H54 (cell line): ENCODE data around the gene ANKRD60.

Experiments used
- DNase-seq: peaks from one replicate; pipeline ENCODE4 v3.0.0; 2011; ENCODE audit warnings: low spot score, mixed read lengths; ENCODE audit not compliant: insufficient read length
- FAIRE-seq: peaks from 3 replicates; lab custom pipeline; 2011; peaks lifted over from hg19 to GRCh38; lab: Jason Lieb, UNC
- POLR2A ChIP-seq: IDR thresholded peaks from 2 replicates; pipeline ENCODE4 v1.6.1; 2011; ENCODE audit warnings: low read depth, mild to moderate bottlenecking, low read length

Gene ANKRD60

DNA sequence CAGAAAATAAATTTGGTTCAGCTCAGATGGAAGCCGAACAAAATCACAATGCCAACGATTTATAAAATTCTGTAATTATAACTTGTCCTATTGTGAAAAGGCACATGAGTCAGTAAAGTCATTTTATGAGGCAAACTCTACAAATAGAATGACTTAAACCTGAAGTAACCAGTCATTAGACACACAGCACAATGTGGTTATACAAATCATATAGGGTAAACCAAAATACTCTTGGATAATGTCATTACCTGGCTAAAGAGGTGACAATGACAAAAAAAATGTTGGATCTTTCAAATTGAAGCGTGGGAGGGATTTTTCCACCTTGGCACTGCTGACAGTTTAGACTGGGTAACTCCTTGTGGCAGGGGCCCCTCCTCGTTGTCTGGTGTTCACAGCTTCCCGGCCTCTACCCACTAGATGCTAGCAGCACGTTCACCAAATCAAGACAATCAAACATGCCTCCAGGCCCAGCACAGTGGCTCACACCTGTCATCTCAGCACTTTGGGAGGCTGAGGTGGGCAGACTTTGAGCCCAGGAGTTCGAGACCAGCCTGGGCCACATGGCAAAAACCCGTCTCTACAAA lies 5.0 kb downstream of the ANKRD60 start:
- TF ChIP-seq POLR2A = no peak
- DNase-seq (no peak), FAIRE-seq (no peak)

DNA sequence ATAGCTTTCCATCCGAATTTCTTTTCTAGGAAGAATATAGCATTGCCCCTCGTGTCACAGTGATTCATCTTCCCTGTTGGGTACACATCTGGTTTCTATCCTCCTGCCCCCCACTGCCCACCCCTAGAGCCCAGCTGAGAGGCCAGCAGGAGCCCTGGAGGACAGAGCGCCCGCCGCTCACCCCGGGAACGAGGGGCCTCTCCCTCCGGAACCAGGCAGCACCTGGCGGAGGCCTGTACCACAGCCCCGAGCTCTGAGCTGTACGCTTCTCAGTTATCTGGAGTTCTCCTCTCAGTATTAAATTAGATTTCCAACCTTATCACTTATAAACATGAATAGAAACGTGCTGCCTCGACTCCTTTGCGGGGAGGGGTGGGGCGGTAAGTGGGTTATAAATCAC lies 6.0 kb downstream of the ANKRD60 start:
- no peak for DNase-seq
- FAIRE-seq = no peak
- no peak for TF ChIP-seq POLR2A

DNA sequence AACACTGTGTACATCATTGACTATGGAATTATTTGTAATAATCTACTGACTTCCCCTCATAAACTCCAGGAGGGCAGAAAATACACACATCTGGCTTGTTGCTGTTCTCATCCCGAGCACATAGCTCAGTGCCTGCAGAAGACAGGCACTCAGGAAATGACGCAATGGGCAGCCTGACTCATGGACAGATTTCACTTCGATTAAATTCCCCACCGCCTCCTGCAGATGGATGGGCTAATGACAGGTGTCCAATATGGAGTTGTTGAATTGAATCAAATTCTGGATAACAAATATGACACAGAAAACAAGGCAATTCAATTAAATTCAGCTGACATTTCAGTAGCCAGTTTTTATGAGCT lies 9.1 kb downstream of the ANKRD60 start:
- DNase-seq = peak; percentile 53
- no peak for FAIRE-seq

DNA sequence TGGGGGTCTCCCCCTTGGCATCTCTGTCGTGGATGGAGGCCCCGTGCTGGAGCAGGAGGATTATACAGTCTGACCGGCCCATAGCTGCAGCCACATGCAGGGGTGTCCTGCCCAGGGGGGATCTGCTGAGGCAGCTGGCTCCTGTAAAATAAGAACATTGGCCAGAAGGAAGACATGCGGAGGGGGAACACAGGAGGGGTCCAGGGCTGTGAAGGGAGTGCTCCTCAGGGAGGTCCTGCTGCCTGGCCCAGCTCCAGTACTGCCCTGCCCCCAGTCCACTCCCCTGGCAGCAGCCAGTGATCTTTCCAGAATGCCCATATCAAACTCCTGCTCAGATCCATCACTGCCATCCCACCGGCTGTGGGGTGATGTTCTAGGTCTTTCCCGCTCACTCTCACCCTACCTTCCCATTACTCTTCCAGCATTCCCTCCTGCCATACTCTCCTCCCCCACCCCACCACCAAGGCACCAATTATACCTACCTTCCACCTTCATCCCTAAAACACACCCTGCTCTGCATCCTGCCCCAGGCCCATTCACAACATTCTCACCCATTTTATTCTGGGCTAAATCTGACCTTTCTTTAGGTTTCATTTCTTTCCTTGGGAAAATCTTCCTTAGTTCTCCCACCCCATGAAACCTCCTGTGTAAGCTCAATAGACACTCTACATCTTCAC lies 9.7 kb downstream of the ANKRD60 start:
- no peak for DNase-seq
- FAIRE-seq = no peak
- no peak for TF ChIP-seq POLR2A

More for the DNA sequence above, 9.1 kb downstream of the ANKRD60 start:
- no peak for TF ChIP-seq POLR2A

DNA sequence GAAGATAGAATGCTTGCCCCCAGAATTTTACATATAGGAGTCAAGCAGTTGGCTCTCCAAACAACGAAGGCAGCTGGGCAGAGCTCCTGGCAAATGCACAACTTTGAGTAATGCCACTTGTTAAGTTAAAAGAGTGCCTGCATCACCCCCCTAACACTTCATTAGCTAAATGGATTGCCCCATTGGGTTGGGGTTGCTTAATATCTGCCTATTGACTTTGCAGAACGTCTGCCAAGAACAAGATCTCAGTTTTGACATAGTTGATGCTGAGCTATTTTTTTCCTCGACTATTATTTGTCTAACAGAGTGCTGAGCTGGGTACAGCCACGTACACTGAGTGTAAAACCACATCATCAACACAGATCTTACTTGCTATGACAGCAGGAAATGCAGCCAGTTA lies 12.1 kb downstream of the ANKRD60 start:
- TF ChIP-seq POLR2A = no peak
- no peak for DNase-seq
- no peak for FAIRE-seq

DNA sequence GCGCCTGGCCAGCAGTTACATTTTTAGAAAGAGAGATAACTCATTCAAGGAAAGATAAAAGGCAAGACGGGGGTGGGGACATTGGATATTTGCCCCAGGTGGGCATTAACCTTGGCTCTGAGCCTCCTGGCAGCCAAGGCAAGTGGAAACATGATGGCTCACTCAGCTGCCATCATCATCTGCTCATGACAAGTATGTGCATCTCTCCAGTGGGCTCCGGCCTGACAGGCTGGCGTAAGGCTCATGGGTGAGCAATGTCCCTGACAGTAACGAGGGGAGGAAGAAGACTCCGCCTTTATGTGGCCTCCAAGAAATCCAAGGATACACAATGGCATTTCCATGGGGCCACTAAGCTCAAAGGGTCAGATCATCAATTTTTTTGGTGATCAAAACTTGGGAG lies 13.3 kb downstream of the ANKRD60 start:
- no peak for TF ChIP-seq POLR2A
- DNase-seq (no peak), FAIRE-seq (no peak)

DNA sequence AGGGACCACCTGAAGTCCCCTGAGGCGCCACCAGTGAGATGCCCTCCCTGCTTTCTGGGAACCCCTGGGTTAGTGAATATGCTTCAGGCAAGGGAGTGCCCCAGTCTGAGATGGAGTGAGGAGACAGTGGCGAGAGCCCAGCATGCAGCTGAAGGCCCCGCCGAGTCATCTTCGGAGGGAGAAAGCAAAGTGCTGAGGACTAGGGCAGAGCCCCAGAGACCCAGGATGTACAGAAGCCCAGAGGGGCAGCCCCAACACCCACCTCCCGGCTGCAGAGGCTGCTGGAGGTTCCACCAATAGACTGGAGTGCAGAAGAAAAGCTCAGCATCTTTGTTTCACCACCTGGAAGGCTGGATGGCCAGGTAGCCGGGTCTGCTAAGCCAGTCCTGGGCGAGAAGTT lies 14.1 kb downstream of the ANKRD60 start:
- no peak for DNase-seq
- TF ChIP-seq POLR2A = no peak

DNA sequence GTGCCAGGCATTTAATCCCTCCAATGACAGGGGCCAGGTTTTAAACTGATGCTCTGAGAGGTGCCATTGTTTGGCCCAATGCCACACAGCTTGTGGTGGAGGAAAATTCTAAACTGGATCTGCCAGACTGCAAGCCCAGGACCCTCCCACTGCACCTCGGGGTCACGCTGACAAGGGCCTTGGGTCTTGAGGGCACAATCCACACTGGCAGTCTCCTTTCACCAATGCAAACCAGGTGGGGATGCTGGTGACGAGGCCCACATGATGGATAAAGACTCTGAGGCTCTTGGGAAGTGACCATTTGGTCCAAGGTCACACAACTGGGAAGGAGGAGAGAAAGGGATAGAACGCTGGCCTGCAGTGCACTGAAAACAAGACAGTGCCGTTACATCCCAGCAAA lies 14.7 kb downstream of the ANKRD60 start:
- FAIRE-seq = no peak
- TF ChIP-seq POLR2A = no peak
- DNase-seq = no peak

More for the DNA sequence above, 14.1 kb downstream of the ANKRD60 start:
- FAIRE-seq = no peak

DNA sequence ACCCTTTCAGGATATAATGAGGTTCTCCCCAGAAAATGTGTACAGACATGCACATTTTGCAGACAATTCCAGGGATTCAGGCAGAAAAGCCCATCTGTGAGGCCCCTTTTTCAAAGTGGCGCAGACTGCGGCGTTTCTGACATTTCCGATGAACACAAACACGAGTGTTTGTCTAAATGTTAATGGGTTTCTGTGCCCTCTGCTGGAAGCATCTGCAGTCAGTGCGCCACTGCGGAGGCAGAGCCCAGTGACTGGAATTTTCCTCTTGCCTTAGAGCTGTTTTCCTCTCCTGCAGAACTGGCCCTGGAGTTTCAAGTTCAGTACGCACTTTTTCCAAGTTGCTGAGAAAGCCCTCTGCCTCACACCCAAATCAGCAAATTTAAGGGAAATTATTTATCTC lies 15.3 kb downstream of the ANKRD60 start:
- no peak for DNase-seq
- FAIRE-seq = no peak
- TF ChIP-seq POLR2A = no peak

DNA sequence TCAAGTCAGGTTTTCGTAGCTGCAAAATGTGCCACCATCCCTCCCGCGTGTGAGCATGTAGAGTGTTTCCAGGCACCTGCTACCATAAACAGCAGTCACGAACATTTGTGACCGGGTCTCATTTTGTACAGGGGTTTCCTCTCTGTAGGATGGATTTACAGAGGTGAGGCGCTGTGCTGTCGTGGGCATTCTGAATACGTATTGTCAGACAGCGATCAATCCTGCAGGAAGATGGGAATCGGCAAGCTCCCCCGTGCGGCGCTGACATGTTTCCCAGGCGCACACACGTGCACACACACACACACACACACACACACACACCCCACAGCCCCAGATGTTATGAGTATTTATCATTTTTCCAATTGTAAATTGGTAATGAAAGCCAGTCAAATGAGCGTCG lies 15.8 kb downstream of the ANKRD60 start:
- FAIRE-seq = no peak
- TF ChIP-seq POLR2A = no peak
- no peak for DNase-seq

DNA sequence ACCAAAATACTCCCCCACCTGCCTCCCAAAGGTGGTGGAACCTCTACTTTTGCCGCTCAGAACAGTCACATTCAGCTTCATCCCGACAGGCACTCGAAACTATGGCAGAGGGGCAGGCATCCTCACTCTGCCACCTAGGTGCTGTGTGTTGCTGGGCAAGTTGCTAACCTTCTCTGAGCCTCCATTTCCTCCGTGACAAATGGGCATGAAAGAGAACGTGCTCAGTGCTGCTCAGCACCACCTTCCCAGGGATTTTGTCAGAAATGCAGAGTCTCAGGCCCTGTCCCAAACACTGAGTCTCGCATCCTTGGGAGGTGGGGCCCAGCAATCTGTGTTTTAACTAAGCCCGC lies 18.1 kb downstream of the ANKRD60 start:
- TF ChIP-seq POLR2A = no peak
- DNase-seq = no peak
- FAIRE-seq = no peak

DNA sequence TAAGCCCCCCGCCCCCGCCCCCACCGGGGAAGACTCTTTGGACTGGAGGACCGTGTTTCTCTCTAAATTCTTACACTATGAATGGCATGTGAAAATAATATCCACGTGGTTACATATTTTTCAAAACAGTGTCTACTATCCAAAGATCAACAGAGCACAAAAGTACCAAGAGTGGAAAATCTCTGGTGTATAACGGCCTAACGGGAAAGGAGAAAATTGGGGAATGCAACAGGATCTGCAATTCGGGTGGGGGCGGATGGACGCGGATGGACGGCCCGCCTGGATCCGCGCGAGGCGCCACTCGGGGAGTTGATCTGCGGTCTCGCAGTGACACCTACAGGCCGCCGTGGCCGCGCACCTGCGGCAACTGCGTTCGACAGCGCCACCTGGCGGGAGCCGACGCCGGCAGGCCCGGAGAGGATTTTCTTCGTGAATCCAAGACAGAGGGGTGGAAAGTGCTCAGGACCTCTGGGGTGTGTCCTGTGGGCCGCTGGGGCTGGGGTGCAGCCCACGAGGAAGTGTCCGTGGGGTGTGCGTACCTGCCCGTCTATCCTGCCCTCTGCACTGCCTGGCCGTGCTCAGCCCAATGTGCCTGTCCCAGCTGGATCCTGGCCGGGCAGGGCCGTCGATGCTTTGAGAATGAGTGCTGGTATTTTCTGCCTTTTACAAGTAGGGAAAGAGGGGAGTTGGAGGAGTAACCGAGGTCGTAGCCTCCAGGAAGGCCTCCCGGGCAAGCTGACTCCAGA lies 18.6 kb downstream of the ANKRD60 start:
- FAIRE-seq (no peak), DNase-seq (peak; percentile 89)

DNA sequence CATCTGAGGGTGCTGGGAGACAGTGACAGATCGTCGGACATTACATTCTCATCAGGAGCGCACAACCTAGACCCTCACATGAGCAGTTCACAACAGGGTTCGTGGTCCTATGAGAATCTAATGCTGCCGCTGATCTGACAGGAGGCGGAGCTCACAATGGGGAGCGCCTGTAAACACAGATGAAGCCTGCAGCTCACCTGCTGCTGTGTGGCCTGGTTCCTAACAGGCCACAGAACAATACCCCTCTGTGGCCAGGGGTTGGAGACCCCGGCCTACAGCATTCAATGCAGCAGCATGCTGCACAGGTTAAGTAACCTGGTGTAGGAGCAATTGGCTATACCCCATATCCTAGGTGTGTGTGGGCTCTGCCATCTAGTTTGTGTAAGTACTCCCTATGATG lies 19.5 kb downstream of the ANKRD60 start:
- FAIRE-seq (no peak), DNase-seq (no peak)
- TF ChIP-seq POLR2A = no peak

More for the DNA sequence above, 18.6 kb downstream of the ANKRD60 start:
- no peak for TF ChIP-seq POLR2A

DNA sequence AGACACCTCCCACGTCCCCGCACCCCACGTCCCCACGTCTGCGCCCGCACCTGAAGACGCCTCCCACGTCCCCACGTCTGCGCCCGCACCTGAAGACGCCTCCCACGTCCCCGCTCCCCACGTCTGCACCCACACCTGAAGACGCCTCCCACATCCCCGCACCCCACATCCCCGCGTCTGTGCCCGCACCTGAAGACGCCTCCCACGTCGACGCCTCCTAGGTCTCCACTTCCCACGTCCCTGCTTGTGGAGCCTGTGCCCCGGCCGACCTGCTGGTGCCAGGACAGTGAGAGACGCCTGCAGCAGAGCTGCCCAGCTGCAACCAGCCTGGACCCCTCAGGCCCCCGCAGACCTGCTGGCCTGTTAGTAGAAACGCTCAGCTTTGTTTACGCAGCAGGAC lies 22.6 kb downstream of the ANKRD60 start:
- DNase-seq = no peak
- TF ChIP-seq POLR2A = no peak
- no peak for FAIRE-seq

DNA sequence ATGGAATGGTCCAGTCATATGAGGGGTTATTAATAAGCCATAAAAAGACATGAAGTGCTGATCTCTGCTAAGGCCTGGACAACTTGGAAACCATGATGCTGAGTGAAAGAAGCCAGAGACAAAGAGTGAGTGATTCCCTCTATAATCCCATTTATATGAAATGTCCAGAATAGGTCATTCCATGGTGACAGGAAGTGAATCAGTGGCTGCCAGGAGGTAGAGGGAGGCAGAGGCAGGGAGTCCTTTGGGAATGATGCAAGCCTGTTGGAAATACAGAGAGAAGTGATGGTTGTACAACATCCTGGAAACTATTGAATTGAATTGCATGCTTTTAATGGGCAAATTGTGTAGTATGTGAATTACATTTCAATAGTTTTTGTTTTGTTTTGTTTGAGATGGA lies 26.4 kb downstream of the ANKRD60 start:
- DNase-seq (no peak), FAIRE-seq (no peak)
- no peak for TF ChIP-seq POLR2A

DNA sequence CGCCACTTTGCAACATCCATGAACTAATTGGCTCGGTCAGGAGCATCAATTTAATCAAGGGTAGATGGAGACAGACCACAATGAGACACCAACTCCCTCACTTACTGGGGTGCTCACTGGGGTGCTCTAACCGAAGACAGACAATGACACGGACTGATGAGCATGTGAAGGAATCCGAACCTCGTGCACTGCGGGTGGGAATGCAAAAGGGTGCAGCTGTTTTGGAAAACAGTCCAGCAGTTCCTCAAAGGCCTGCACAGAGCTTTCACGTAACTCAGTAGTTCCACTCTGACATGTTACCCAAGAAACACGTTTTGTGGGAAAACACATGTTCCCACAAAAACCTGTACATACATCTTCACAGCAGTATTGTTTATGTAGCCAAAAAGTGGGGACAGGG lies 26.8 kb downstream of the ANKRD60 start:
- TF ChIP-seq POLR2A = no peak
- FAIRE-seq (no peak), DNase-seq (no peak)
